ENCODE measurements around the gene C7orf33. TPM values are rescaled to one million over a fixed set of nuclear protein-coding genes. Genes with fewer than 3 reads are reported as not detected.

The C7orf33 gene
- total and polyA plus RNA-seq, 2 experiments from 2014 or later, result not detected

DNA sequence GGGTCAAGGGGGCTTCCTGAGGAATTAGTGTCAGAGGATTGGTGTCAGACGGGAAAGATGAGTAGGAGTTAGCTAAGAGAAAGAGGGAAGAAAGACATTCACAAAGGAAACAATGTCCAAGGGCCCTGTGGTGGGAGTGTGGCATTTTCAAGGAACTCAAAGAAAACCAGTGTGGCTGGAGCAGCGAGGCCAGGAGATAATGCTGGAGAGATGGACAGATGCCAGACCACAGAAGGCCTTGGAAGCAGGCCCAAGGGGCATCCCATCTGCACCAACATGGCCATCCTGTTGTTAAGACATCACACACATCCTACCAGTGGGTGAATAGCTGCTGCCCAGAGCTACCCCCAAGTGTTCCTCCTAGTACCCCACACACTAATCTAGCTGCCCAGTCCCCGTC lies 72.1 kb downstream of the C7orf33 start (continued):
- TF ChIP-seq, protein P1, sequence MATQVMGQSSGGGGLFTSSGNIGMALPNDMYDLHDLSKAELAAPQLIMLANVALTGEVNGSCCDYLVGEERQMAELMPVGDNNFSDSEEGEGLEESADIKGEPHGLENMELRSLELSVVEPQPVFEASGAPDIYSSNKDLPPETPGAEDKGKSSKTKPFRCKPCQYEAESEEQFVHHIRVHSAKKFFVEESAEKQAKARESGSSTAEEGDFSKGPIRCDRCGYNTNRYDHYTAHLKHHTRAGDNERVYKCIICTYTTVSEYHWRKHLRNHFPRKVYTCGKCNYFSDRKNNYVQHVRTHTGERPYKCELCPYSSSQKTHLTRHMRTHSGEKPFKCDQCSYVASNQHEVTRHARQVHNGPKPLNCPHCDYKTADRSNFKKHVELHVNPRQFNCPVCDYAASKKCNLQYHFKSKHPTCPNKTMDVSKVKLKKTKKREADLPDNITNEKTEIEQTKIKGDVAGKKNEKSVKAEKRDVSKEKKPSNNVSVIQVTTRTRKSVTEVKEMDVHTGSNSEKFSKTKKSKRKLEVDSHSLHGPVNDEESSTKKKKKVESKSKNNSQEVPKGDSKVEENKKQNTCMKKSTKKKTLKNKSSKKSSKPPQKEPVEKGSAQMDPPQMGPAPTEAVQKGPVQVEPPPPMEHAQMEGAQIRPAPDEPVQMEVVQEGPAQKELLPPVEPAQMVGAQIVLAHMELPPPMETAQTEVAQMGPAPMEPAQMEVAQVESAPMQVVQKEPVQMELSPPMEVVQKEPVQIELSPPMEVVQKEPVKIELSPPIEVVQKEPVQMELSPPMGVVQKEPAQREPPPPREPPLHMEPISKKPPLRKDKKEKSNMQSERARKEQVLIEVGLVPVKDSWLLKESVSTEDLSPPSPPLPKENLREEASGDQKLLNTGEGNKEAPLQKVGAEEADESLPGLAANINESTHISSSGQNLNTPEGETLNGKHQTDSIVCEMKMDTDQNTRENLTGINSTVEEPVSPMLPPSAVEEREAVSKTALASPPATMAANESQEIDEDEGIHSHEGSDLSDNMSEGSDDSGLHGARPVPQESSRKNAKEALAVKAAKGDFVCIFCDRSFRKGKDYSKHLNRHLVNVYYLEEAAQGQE (IDR thresholded peaks at IDR 0.05; ENCODE audit: unreplicated experiment), result no peak
- no peak for TF ChIP-seq POLR2AphosphoS5 (IDR thresholded peaks at IDR 0.05; ENCODE audit: low read depth)

DNA sequence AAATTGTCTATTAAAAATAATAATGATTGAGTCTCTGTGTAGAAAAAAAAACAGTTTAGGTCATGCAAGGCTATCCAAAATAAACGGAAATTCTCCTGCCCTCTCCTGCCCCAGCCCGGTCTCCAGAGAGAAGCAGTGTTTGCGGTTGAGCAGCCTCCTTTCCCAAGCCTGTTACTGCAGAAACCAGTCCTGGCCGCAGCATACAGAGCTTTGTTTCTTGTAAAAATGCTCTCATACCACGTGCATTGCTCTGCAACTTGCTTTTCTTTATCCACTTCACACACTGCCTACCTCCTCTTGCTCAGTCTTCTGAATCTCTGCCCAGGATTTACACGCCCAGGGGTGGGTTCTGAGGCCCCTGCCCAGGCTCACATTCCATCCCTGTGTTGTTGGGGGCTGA lies 73.8 kb downstream of the C7orf33 start:
- Histone ChIP-seq H3K4me2 (no peak overlapping the region), H3K4me1 (ENCODE audit: insufficient read depth) (no peaks in the 10 kb centered on the region), H3K9me2 (ENCODE audit: insufficient read depth) (no peaks in the 10 kb centered on the region), H3K27me3 (ENCODE audit: insufficient read depth) (no peaks in the 10 kb centered on the region), H3K36me3 (ENCODE audit: insufficient read depth) (no peaks in the 10 kb centered on the region), H3K79me2 (replicated peaks; ENCODE audit: insufficient read depth) (no peaks in the 10 kb centered on the region), H2AFZ (peak overlapping the region; percentile 83), H4K20me1 (replicated peaks; ENCODE audit: insufficient read depth) (no peaks in the 10 kb centered on the region), H3K27ac (ENCODE audit: low read depth) (no peak overlapping the region), H3F3A (replicated peaks; ENCODE audit: low read depth) (no peaks in the 10 kb centered on the region), H3K4me3 (no peak overlapping the region)
- Mint-ChIP-seq H3K36me3 (ENCODE audit: low read depth) (no peaks in the 10 kb centered on the region), H3K27ac (no peak overlapping the region), H3K4me3 (no peak overlapping the region), H3K27me3 (ENCODE audit: insufficient read depth, low read depth, poor library complexity) (peaks cover 3% of the 10 kb centered on the region), H3K9me3 (no peaks in the 10 kb centered on the region; the same call in 2 of the 3 replicates), H3K4me1 (no peaks in the 10 kb centered on the region)
- DNase-seq (ENCODE audit: low spot score) (no peak), ATAC-seq (peak; percentile 24)
- TF ChIP-seq, protein P2, sequence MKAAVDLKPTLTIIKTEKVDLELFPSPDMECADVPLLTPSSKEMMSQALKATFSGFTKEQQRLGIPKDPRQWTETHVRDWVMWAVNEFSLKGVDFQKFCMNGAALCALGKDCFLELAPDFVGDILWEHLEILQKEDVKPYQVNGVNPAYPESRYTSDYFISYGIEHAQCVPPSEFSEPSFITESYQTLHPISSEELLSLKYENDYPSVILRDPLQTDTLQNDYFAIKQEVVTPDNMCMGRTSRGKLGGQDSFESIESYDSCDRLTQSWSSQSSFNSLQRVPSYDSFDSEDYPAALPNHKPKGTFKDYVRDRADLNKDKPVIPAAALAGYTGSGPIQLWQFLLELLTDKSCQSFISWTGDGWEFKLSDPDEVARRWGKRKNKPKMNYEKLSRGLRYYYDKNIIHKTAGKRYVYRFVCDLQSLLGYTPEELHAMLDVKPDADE (IDR thresholded peaks at IDR 0.05), result no peak
- no peak for TF ChIP-seq CREB1 (CRISPR knock-in tag; IDR thresholded peaks at IDR 0.05; ENCODE audit: low read depth)

DNA sequence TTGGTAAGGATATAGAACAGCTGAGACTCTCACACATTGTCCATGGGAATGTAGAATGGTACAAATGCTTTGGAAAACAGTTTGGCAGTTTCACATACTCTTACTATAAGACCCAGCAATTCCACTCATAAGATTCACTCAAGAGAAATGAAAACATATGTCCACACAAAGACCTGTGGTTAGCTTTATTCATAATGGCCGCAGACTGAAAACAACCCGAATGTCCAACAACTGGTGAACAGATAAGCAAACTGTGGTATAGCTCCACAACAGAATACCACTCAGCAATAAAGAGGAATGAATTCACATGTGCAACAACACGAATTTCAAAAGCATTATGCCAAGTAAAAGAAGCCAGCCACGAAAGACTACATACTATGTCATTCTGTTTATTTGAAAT lies 74.7 kb downstream of the C7orf33 start:
- no peaks in the 10 kb centered on the region for H3K27me3 ChIP-seq (ENCODE audit: insufficient read depth)
- no peak overlapping the region for H3K27ac Mint-ChIP-seq
- H3K4me1 Mint-ChIP-seq, result no peaks in the 10 kb centered on the region
- H3K9me2 ChIP-seq (ENCODE audit: insufficient read depth), result no peaks in the 10 kb centered on the region
- H2AFZ ChIP-seq, result 0 out of 2 replicates have a peak overlapping the region, but pooled peaks have one; percentile 43
- H3K9me3 Mint-ChIP-seq, result no peaks in the 10 kb centered on the region; the same call in 2 of the 3 replicates
- peaks cover 3% of the 10 kb centered on the region for H3K27me3 Mint-ChIP-seq (ENCODE audit: insufficient read depth, low read depth, poor library complexity)
- ATAC-seq (no peak), DNase-seq (ENCODE audit: low spot score) (no peak)
- H3F3A ChIP-seq (replicated peaks; ENCODE audit: low read depth), result no peaks in the 10 kb centered on the region
- H3K27ac ChIP-seq (ENCODE audit: low read depth), result no peak overlapping the region
- no peak overlapping the region for H3K4me3 Mint-ChIP-seq
- no peaks in the 10 kb centered on the region for H3K79me2 ChIP-seq (replicated peaks; ENCODE audit: insufficient read depth)
- no peak overlapping the region for H3K4me3 ChIP-seq
- no peak for TF ChIP-seq EZH2phosphoT487 (IDR thresholded peaks at IDR 0.05; ENCODE audit: unreplicated experiment)
- TF ChIP-seq EZH2 (IDR thresholded peaks at IDR 0.05; ENCODE audit: low read depth, unreplicated experiment), result no peak
- no peak overlapping the region for H3K4me2 ChIP-seq
- H3K4me1 ChIP-seq (ENCODE audit: insufficient read depth), result no peaks in the 10 kb centered on the region
- no peaks in the 10 kb centered on the region for H3K36me3 ChIP-seq (ENCODE audit: insufficient read depth)
- no peaks in the 10 kb centered on the region for H3K36me3 Mint-ChIP-seq (ENCODE audit: low read depth)
- H4K20me1 ChIP-seq (replicated peaks; ENCODE audit: insufficient read depth), result no peaks in the 10 kb centered on the region

Other genes with a start within 250 kb of the C7orf33 start
- gene CUL1, start 108.1 kb downstream of the C7orf33 start, total RNA-seq (2014; rRNA removed; shearing (Covaris generic)), result 63.3 and 71.3 TPM in 2 replicates
- gene CUL1, start 108.1 kb downstream of the C7orf33 start, polyA plus RNA-seq (2016; fragmentation: Nextera tagmentation; extraction: Ambion mirVana), result 29.0 and 35.6 TPM in 2 replicates